ENCODE data around the gene DDX1.

The DDX1 gene

GRCh38 chr2:15643791-15644585 lies 52.3 kb downstream of the DDX1 start:
- Histone ChIP-seq H3K4me1 (ENCODE audit: control insufficient read depth, insufficient read depth, low read length) (peaks cover 6% of the 10 kb centered on the region), H3K36me3 (ENCODE audit: control insufficient read depth, insufficient read depth, low read length, severe bottlenecking) (peaks cover 12% of the 10 kb centered on the region), H3K4me3 (ENCODE audit: low read length) (no peak overlapping the region), H3K9ac (ENCODE audit: low read length) (no peak overlapping the region), H3K9me3 (ENCODE audit: control insufficient read depth, low read length) (peaks cover 7% of the 10 kb centered on the region), H3K27me3 (replicated peaks; ENCODE audit: control insufficient read depth, insufficient read depth, low read length) (peaks cover 10% of the 10 kb centered on the region)
- DNase-seq (ENCODE audit: low read depth): no peak

DNA sequence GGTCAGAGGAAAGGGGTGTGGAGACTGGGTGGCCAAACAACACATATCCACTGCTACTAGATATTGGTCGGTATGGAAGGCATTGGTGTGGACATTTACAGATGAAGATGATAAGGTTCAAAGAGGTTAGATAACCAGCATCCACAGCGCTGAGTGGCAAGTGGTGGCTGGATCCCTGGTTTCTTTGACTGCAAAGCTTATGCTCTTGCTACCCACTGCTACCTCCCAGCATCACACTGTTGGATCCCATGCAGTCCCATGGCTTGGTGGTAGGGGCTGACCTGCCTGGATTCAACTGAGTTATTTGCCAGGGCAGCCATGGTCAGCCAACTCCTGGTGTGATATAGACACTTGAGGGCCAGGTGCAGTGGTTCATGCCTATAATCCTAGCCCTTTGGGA lies 53.6 kb downstream of the DDX1 start:
- H3K4me1 ChIP-seq (ENCODE audit: control insufficient read depth, insufficient read depth, low read length): no peaks in the 10 kb centered on the region

GRCh38 chr2:15645720-15646385 lies 54.2 kb downstream of the DDX1 start:
- Histone ChIP-seq H3K4me3 (ENCODE audit: low read length) (no peak overlapping the region), H3K27me3 (replicated peaks; ENCODE audit: control insufficient read depth, insufficient read depth, low read length) (peaks cover 21% of the 10 kb centered on the region), H3K9ac (ENCODE audit: low read length) (no peak overlapping the region), H3K9me3 (ENCODE audit: control insufficient read depth, low read length) (peaks cover 7% of the 10 kb centered on the region), H3K36me3 (ENCODE audit: control insufficient read depth, insufficient read depth, low read length, severe bottlenecking) (peaks cover 11% of the 10 kb centered on the region), H3K4me1 (ENCODE audit: control insufficient read depth, insufficient read depth, low read length) (no peaks in the 10 kb centered on the region)
- DNase-seq (ENCODE audit: low read depth): no peak

More for the DNA sequence above, 53.6 kb downstream of the DDX1 start:
- no peak for DNase-seq (ENCODE audit: low read depth)
- H3K36me3 ChIP-seq (ENCODE audit: control insufficient read depth, insufficient read depth, low read length, severe bottlenecking): peaks cover 12% of the 10 kb centered on the region
- peaks cover 20% of the 10 kb centered on the region for H3K27me3 ChIP-seq (replicated peaks; ENCODE audit: control insufficient read depth, insufficient read depth, low read length)
- H3K9ac ChIP-seq (ENCODE audit: low read length): no peak overlapping the region
- no peak overlapping the region for H3K4me3 ChIP-seq (ENCODE audit: low read length)
- H3K9me3 ChIP-seq (ENCODE audit: control insufficient read depth, low read length): peaks cover 7% of the 10 kb centered on the region

DNA sequence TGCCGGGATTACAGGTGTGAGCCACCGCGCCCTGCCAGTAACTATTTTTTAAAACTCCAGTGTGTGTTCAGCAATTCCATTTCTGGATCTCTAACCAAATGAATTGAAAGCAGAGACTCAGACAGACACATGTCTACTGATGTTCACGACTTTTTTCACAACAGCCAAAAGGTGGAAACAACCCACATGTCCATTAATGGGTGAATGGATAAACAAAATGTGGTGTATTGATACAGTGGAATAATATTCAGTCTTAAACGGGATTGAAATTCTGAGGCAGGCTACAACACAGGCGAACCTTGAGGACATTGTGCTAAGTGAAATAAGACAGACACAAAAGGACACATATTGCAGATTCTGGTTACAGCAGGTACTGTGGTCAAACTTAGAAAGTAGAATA lies 55.0 kb downstream of the DDX1 start:
- Histone ChIP-seq H3K36me3 (ENCODE audit: control insufficient read depth, insufficient read depth, low read length, severe bottlenecking) (peaks cover 2% of the 10 kb centered on the region), H3K9me3 (ENCODE audit: control insufficient read depth, low read length) (peaks cover under 1% of the 10 kb centered on the region), H3K27me3 (replicated peaks; ENCODE audit: control insufficient read depth, insufficient read depth, low read length) (peaks cover 24% of the 10 kb centered on the region), H3K4me1 (ENCODE audit: control insufficient read depth, insufficient read depth, low read length) (no peaks in the 10 kb centered on the region), H3K4me3 (ENCODE audit: low read length) (no peak overlapping the region), H3K9ac (ENCODE audit: low read length) (no peak overlapping the region)
- DNase-seq (ENCODE audit: low read depth): no peak

GRCh38 chr2:15647622-15648590 lies 56.2 kb downstream of the DDX1 start:
- H3K36me3 ChIP-seq (ENCODE audit: control insufficient read depth, insufficient read depth, low read length, severe bottlenecking): no peaks in the 10 kb centered on the region
- H3K4me3 ChIP-seq (ENCODE audit: low read length): no peak overlapping the region
- H3K9ac ChIP-seq (ENCODE audit: low read length): no peak overlapping the region
- no peak for DNase-seq (ENCODE audit: low read depth)
- H3K4me1 ChIP-seq (ENCODE audit: control insufficient read depth, insufficient read depth, low read length): no peaks in the 10 kb centered on the region
- H3K9me3 ChIP-seq (ENCODE audit: control insufficient read depth, low read length): no peaks in the 10 kb centered on the region
- peaks cover 24% of the 10 kb centered on the region for H3K27me3 ChIP-seq (replicated peaks; ENCODE audit: control insufficient read depth, insufficient read depth, low read length)

GRCh38 chr2:15648593-15649525 lies 57.2 kb downstream of the DDX1 start:
- no peaks in the 10 kb centered on the region for H3K9me3 ChIP-seq (ENCODE audit: control insufficient read depth, low read length)
- H3K4me1 ChIP-seq (ENCODE audit: control insufficient read depth, insufficient read depth, low read length): no peaks in the 10 kb centered on the region
- DNase-seq (ENCODE audit: low read depth): no peak
- no peaks in the 10 kb centered on the region for H3K36me3 ChIP-seq (ENCODE audit: control insufficient read depth, insufficient read depth, low read length, severe bottlenecking)
- H3K9ac ChIP-seq (ENCODE audit: low read length): no peak overlapping the region
- peaks cover 24% of the 10 kb centered on the region for H3K27me3 ChIP-seq (replicated peaks; ENCODE audit: control insufficient read depth, insufficient read depth, low read length)
- H3K4me3 ChIP-seq (ENCODE audit: low read length): no peak overlapping the region

GRCh38 chr2:15649561-15650255 lies 58.0 kb downstream of the DDX1 start:
- H3K4me3 ChIP-seq (ENCODE audit: low read length): no peak overlapping the region
- H3K9me3 ChIP-seq (ENCODE audit: control insufficient read depth, low read length): no peaks in the 10 kb centered on the region
- no peaks in the 10 kb centered on the region for H3K4me1 ChIP-seq (ENCODE audit: control insufficient read depth, insufficient read depth, low read length)
- H3K27me3 ChIP-seq (replicated peaks; ENCODE audit: control insufficient read depth, insufficient read depth, low read length): peaks cover 28% of the 10 kb centered on the region
- no peak overlapping the region for H3K9ac ChIP-seq (ENCODE audit: low read length)
- H3K36me3 ChIP-seq (ENCODE audit: control insufficient read depth, insufficient read depth, low read length, severe bottlenecking): no peaks in the 10 kb centered on the region
- no peak for DNase-seq (ENCODE audit: low read depth)

DNA sequence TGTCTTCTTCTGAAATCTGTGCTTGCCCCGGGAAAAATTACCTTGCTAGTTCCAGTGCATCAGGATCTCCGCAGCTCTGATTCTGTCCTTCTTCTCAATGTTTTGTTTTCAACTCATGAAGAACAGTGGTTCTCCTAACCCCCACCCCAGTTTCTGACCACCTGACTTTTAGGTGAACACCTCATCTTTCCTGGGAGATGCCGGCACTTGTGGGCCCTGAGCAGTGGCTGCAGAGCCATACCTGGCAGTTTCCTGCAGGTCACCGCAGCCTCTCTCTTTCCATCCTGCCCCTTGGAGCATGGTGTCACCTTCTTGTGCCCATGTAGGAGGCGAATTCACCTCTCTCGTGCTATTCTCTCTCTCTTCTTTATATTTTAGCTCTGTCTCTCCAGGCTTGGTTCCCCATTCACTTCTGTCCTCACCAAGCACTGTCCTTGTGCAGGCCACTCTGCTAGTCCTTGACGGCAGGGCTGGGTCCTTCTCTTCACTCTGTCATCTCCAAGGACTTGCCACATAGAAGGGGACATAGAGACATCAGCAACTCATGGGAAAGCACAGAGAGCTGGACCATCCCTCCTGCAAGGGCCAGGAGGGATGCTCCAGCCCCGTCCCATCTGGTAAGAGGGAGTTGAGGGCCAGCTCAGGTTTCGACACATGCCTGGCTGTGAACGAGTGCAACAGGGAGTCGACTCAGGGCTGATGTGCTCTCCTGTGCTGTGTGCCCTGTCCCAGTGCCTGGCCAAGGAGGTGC lies 59.1 kb downstream of the DDX1 start:
- Histone ChIP-seq H3K9ac (ENCODE audit: low read length) (no peak overlapping the region), H3K36me3 (ENCODE audit: control insufficient read depth, insufficient read depth, low read length, severe bottlenecking) (no peaks in the 10 kb centered on the region), H3K4me1 (ENCODE audit: control insufficient read depth, insufficient read depth, low read length) (no peaks in the 10 kb centered on the region), H3K4me3 (ENCODE audit: low read length) (no peak overlapping the region), H3K27me3 (replicated peaks; ENCODE audit: control insufficient read depth, insufficient read depth, low read length) (peaks cover 35% of the 10 kb centered on the region), H3K9me3 (ENCODE audit: control insufficient read depth, low read length) (no peaks in the 10 kb centered on the region)
- no peak for DNase-seq (ENCODE audit: low read depth)

DNA sequence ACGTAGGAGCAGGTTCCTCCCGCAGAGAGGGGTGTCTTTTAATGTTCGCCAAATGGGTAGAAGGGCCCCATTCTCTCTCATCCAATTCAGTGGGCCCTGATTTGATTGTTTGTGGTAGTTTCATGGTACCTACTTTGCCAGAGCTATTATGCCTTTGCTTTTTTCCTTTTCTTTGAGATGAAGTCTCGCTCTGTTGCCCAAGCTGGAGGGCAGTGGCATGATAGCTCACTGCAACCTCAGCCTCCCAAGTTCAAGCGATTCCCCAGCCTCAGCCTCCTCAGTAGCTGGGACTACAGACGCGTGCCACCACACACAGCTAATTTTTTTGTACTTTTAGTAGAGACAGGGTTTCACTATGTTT lies 59.7 kb downstream of the DDX1 start:
- peaks cover 35% of the 10 kb centered on the region for H3K27me3 ChIP-seq (replicated peaks; ENCODE audit: control insufficient read depth, insufficient read depth, low read length)
- no peaks in the 10 kb centered on the region for H3K9me3 ChIP-seq (ENCODE audit: control insufficient read depth, low read length)
- no peak overlapping the region for H3K4me3 ChIP-seq (ENCODE audit: low read length)
- no peaks in the 10 kb centered on the region for H3K4me1 ChIP-seq (ENCODE audit: control insufficient read depth, insufficient read depth, low read length)
- no peaks in the 10 kb centered on the region for H3K36me3 ChIP-seq (ENCODE audit: control insufficient read depth, insufficient read depth, low read length, severe bottlenecking)
- no peak overlapping the region for H3K9ac ChIP-seq (ENCODE audit: low read length)
- no peak for DNase-seq (ENCODE audit: low read depth)

Data from adipocyte (in vitro differentiated cells).